Endothelial cell of umbilical vein (primary cell): ENCODE measurements around the gene ZBTB12.

Source experiments
- CTCF ChIP-seq, 2 donors: IDR thresholded peaks; 1 replicate in 1 of 2; 2 replicates in 1 of 2; pipeline ENCODE4 v1.5.1; 2011; ENCODE audit warnings: low read length in 2 of 2, mild to moderate bottlenecking in 2 of 2, moderate library complexity in 2 of 2, control low read depth in 1 of 2, inconsistent platforms in 1 of 2, low read depth in 1 of 2; ENCODE audit not compliant: insufficient read depth in 1 of 2; ENCODE audit errors: extremely low read depth in 1 of 2
- EZH2 ChIP-seq: IDR thresholded peaks from 2 replicates; pipeline ENCODE4 v1.6.1; 2012; ENCODE audit warnings: borderline replicate concordance, low read depth, mild to moderate bottlenecking, moderate library complexity, low read length, inconsistent platforms; ENCODE audit not compliant: severe bottlenecking
- JUN ChIP-seq: IDR thresholded peaks from 2 replicates; pipeline ENCODE4 v1.6.1; 2011; ENCODE audit warnings: borderline replicate concordance, low read depth; ENCODE audit not compliant: insufficient read length, insufficient read depth
- MAX ChIP-seq: IDR thresholded peaks from 2 replicates; pipeline ENCODE4 v1.6.1; 2011; ENCODE audit not compliant: insufficient read depth, insufficient read length
- POLR2AphosphoS5 ChIP-seq: IDR thresholded peaks from 2 replicates; pipeline ENCODE4 v1.6.1; 2012; ENCODE audit warnings: low read depth, mild to moderate bottlenecking, control low read depth, low read length, moderate library complexity; ENCODE audit not compliant: insufficient read depth

- TF ChIP-seq POLR2AphosphoS5 (no peak), JUN (no peak), CTCF (IDR thresholded peaks at IDR 0.05; ENCODE audit: extremely low read depth in 1 of 2, insufficient read depth in 1 of 2, low read depth in 1 of 2, low read length in 2 of 2) (no peak), EZH2 (no peak), MAX (no peak)
These were observed 26.0 kb downstream of the ZBTB12 start for GRCh38 chr6:31875877-31876276.
